KMS-11 (cell line): ENCODE data around the gene SMYD5.
"Not testable (repeated sequence)": the region's sequence is repeated elsewhere in the genome, so short reads cannot be mapped to it uniquely, and the experiment has no call there.

Experiments
- H2AFZ ChIP-seq: fragments of 200-600 bp; sonication (generic); 2 replicates; pipeline ENCODE4 v1.6.1; 2016; ENCODE audit warnings: antibody characterized with exemption, mixed run types, low read depth
- H3K27ac ChIP-seq: fragments of 200-600 bp; sonication (generic); 2 replicates; pipeline ENCODE4 v1.6.1; 2016; ENCODE audit warnings: mild to moderate bottlenecking, mixed run types
- H3K27me3 ChIP-seq: fragments of 200-600 bp; sonication (generic); 2 replicates; pipeline ENCODE4 v1.6.1; 2017; ENCODE audit warnings: mild to moderate bottlenecking, low read depth, mixed run types, moderate library complexity; ENCODE audit not compliant: insufficient read depth
- H3K36me3 ChIP-seq: fragments of 200-600 bp; sonication (generic); 2 replicates; pipeline ENCODE4 v1.6.1; 2017; ENCODE audit warnings: mild to moderate bottlenecking, mixed run types; ENCODE audit not compliant: insufficient read depth
- H3K4me1 ChIP-seq: fragments of 200-600 bp; sonication (generic); 2 replicates; pipeline ENCODE4 v1.6.1; 2016; ENCODE audit warnings: mild to moderate bottlenecking, low read depth, mixed run types; ENCODE audit not compliant: poor library complexity, severe bottlenecking
- H3K4me2 ChIP-seq: fragments of 200-600 bp; sonication (generic); 2 replicates; pipeline ENCODE4 v1.7.0; 2016; ENCODE audit warnings: mild to moderate bottlenecking, mixed run types
- H3K4me3 ChIP-seq: fragments of 200-600 bp; sonication (generic); IDR thresholded peaks from 2 replicates; pipeline ENCODE4 v1.6.1; 2017; ENCODE audit warnings: low read depth, low read length, mixed read lengths; ENCODE audit not compliant: insufficient read depth
- H3K79me2 ChIP-seq: fragments of 200-600 bp; sonication (generic); 2 replicates; pipeline ENCODE4 v1.6.1; 2016; ENCODE audit warnings: low read depth, mixed run types; ENCODE audit not compliant: insufficient read depth
- H3K9ac ChIP-seq: fragments of 200-600 bp; sonication (generic); 2 replicates; pipeline ENCODE4 v1.6.1; 2016; ENCODE audit warnings: mild to moderate bottlenecking, mixed run types
- H4K20me1 ChIP-seq: fragments of 200-600 bp; sonication (generic); 2 replicates; pipeline ENCODE4 v1.6.1; 2016; ENCODE audit warnings: mild to moderate bottlenecking, mixed run types; ENCODE audit not compliant: insufficient read depth
- CTCF ChIP-seq: fragments of 200-600 bp; sonication (generic); conservative IDR thresholded peaks from 2 replicates; pipeline ENCODE4 v1.6.1; 2017; ENCODE audit warnings: low read depth, mild to moderate bottlenecking, antibody characterized with exemption, low read length, moderate library complexity, mixed read lengths

The SMYD5 gene

GRCh38 chr2:73214120-73215035, at the start of gene SMYD5:
Gene SMYD5 (plus strand): TSS chr2:73214245. CDS start chr2:73214267, 22 bp downstream.
- peaks cover 35% of the 10 kb centered on the region; the same call in 1 of the 2 replicates for H3K79me2 ChIP-seq

GRCh38 chr2:73165978-73166377, 48.1 kb upstream of the SMYD5 start:
- not testable (repeated sequence) for H3K27ac ChIP-seq, H2AFZ ChIP-seq, H4K20me1 ChIP-seq, H3K36me3 ChIP-seq, H3K27me3 ChIP-seq, H3K79me2 ChIP-seq, H3K4me2 ChIP-seq, H3K4me1 ChIP-seq, H3K9ac ChIP-seq, H3K4me3 ChIP-seq

More at GRCh38 chr2:73214120-73215035, at the start of gene SMYD5:
- no peak for TF ChIP-seq CTCF
- Histone ChIP-seq H3K4me3 (peak within 1 kb of the TSS; percentile 79), H3K9ac (peak within 1 kb of the TSS; percentile 86), H3K4me1 (peaks cover 27% of the 10 kb centered on the region), H2AFZ (peak within 1 kb of the TSS; percentile 69), H4K20me1 (no peaks in the 10 kb centered on the region), H3K27ac (peak within 1 kb of the TSS; percentile 44), H3K36me3 (no peaks in the 10 kb centered on the region), H3K27me3 (no peaks in the 10 kb centered on the region), H3K4me2 (peak within 1 kb of the TSS; percentile 61)

GRCh38 chr2:73166813-73167212, 47.2 kb upstream of the SMYD5 start:
- not testable (repeated sequence) for H3K4me1 ChIP-seq, H3K9ac ChIP-seq, H3K27me3 ChIP-seq, H3K4me2 ChIP-seq, H4K20me1 ChIP-seq, H3K27ac ChIP-seq, H3K36me3 ChIP-seq, H2AFZ ChIP-seq, H3K4me3 ChIP-seq, H3K79me2 ChIP-seq

- H2AFZ ChIP-seq, H3K4me1 ChIP-seq, H3K27ac ChIP-seq, H3K4me2 ChIP-seq, H4K20me1 ChIP-seq, H3K9ac ChIP-seq, H3K79me2 ChIP-seq, H3K27me3 ChIP-seq, H3K4me3 ChIP-seq, H3K36me3 ChIP-seq: not testable (repeated sequence)
These were observed 45.7 kb upstream of the SMYD5 start for GRCh38 chr2:73168348-73168747.

- not testable (repeated sequence) for H4K20me1 ChIP-seq, H3K4me2 ChIP-seq, H3K4me1 ChIP-seq, H3K4me3 ChIP-seq, H3K79me2 ChIP-seq, H3K27ac ChIP-seq, H2AFZ ChIP-seq, H3K9ac ChIP-seq, H3K36me3 ChIP-seq, H3K27me3 ChIP-seq
These were observed 43.7 kb upstream of the SMYD5 start for GRCh38 chr2:73170341-73170740.

- Histone ChIP-seq H3K79me2 (no peaks in the 10 kb centered on the region), H2AFZ (no peak overlapping the region), H3K4me2 (no peak overlapping the region), H3K27me3 (peaks cover 7% of the 10 kb centered on the region; the same call in 1 of the 2 replicates), H3K4me1 (peaks cover 5% of the 10 kb centered on the region), H4K20me1 (no peaks in the 10 kb centered on the region), H3K4me3 (no peak overlapping the region), H3K9ac (no peak overlapping the region), H3K27ac (no peak overlapping the region), H3K36me3 (no peaks in the 10 kb centered on the region)
- no peak for TF ChIP-seq CTCF
These were observed 41.1 kb upstream of the SMYD5 start for GRCh38 chr2:73172963-73173362.
